Testis (tissue), 3 donors: ENCODE data around the gene GAB2. TPM values are rescaled to one million over a fixed set of nuclear protein-coding genes. Genes with fewer than 3 reads are reported as not detected.
A peak's percentile ranks its signal among the peaks of the same experiment; 100 is the strongest.

Experiments
- DNase-seq: peaks from one replicate; pipeline ENCODE4 v3.0.0-alpha.2; 2019
- H3K27ac ChIP-seq, 2 donors: fragments of 200-600 bp; sonication (generic); one replicate each; pipeline ENCODE4 v1.5.1; 2019
- H3K27me3 ChIP-seq: fragments of 200-600 bp; sonication (generic); one replicate; pipeline ENCODE4 v1.5.1; 2019
- H3K36me3 ChIP-seq: fragments of 200-600 bp; sonication (generic); one replicate; pipeline ENCODE4 v1.5.1; 2017; ENCODE audit warnings: low read depth; ENCODE audit errors: missing control alignments
- H3K4me1 ChIP-seq: fragments of 200-600 bp; sonication (generic); one replicate; pipeline ENCODE4 v1.5.1; 2019
- H3K4me3 ChIP-seq, 2 donors: fragments of 200-600 bp; sonication (generic); one replicate each; pipeline ENCODE4 v1.5.1; 2017 to 2019
- H3K9me3 ChIP-seq: fragments of 200-600 bp; sonication (generic); one replicate; pipeline ENCODE4 v1.5.1; 2017
- CTCF ChIP-seq, 3 experiments: fragments of 450-650 bp in 2 of 3; fragments of 200-600 bp in 1 of 3; sonication (generic) in 1 of 3; IDR thresholded peaks; one replicate each; pipeline ENCODE4 v1.5.1; 2016 to 2019; ENCODE audit warnings: antibody characterized with exemption in 3 of 3, mild to moderate bottlenecking in 2 of 3, moderate library complexity in 1 of 3
- POLR2A ChIP-seq: fragments of 450-650 bp; IDR thresholded peaks from one replicate; pipeline ENCODE4 v1.6.1; 2017; ENCODE audit warnings: antibody characterized with exemption, mild to moderate bottlenecking, moderate library complexity
- WGBS, 2 donors: methylation state at CpG; one replicate each; pipeline ENCODE4 v1.1.5; 2018; 5-methylcytosine and 5-hydroxymethylcytosine counted together
- intact Hi-C: fragments of 100-400 bp; cut with DNase I; formaldehyde crosslinking; loops from one replicate; pipeline ENCODE4 v1.15.1; 2023; ENCODE audit warnings: low total_unique reads
- polyA plus RNA-seq: library from polyadenylated mRNA; stranded (reverse); fragments of 350-450 nt; fragmentation: Illumina TruSeq; extraction: RNeasy Lipid Tissue Mini Kit (QIAGEN cat#74804); gene quantifications from one replicate; pipeline ENCODE4 v1.2.3, GENCODE V29; 2014; ENCODE audit warnings: low read depth, low replicate concordance; ENCODE audit not compliant: insufficient read depth
- total RNA-seq, 2 donors: library from RNA; depleted of rRNA; stranded (reverse); fragments of >200 nt; gene quantifications; one replicate each; pipeline ENCODE4 v1.2.3, GENCODE V29; 2016

The GAB2 gene
- total and polyA plus RNA-seq, 3 donors from 2014 or later, result 9.2 to 14.3 (median 10.9) TPM

DNA sequence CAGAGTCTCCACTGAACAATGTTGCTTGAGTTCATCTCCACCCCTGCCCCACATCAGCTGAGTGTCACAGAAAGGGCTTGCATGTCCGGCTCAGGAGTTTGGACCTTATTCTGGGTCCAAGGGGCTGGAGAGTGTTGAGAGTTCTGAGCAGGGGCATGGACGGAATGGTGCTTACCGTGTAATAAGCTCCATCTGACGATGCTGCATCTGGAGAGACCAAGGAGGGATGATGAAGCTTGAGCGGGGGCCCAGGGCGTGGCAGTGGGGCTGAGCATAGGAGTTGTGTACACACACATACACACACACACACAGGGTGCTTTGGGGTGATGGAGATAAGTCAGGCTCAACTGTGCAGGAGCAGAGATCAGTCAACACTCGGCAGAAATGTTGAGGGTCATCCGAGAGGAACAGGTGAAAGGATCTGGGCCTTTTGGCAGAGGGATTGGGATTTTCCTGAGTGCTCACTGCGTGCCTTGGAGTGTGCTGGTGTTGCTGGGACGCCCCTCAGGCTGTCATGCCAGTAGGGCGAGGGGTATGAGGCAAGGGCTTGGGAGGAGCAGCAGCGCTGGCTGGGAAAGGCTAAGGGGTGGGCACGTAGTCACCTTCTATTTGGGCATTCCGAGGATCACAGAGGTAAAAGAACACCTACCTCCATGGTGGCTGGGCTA, 226.6 kb downstream of the GAB2 start:
- Histone ChIP-seq H3K27ac (no peak overlapping the region), H3K36me3 (no peaks in the 10 kb centered on the region), H3K9me3 (no peaks in the 10 kb centered on the region), H3K4me1 (peaks cover 34% of the 10 kb centered on the region), H3K4me3 (no peak overlapping the region), H3K27me3 (no peaks in the 10 kb centered on the region)
- TF ChIP-seq POLR2A, result no peak
- TF ChIP-seq CTCF (IDR thresholded peaks at IDR 0.05), result no peak
- 82 to 85% methylated on average over 14 of the region's 14 CpGs for WGBS, 2 donors
- intact Hi-C loops, result no loop called here
- DNase-seq, result no peak

- no peaks in the 10 kb centered on the region for H3K27me3 ChIP-seq
- 65 to 66% methylated on average over 3 of the region's 3 CpGs for WGBS, 2 donors
- no peak for TF ChIP-seq POLR2A
- no peak for TF ChIP-seq CTCF (IDR thresholded peaks at IDR 0.05)
- H3K4me1 ChIP-seq, result peaks cover 34% of the 10 kb centered on the region
- no peak for DNase-seq
- no peaks in the 10 kb centered on the region for H3K36me3 ChIP-seq
- H3K4me3 ChIP-seq, result no peak overlapping the region
- H3K27ac ChIP-seq, result peak overlapping the region in 1 of 2 donors; percentile 82
- H3K9me3 ChIP-seq, result no peaks in the 10 kb centered on the region
- intact Hi-C loops, result no loop called here
Observed at GRCh38 chr11:78190374-78190773, 227.2 kb downstream of the GAB2 start.

- no peaks in the 10 kb centered on the region for H3K36me3 ChIP-seq
- H3K4me1 ChIP-seq, result peaks cover 34% of the 10 kb centered on the region
- no peaks in the 10 kb centered on the region for H3K27me3 ChIP-seq
- no peak overlapping the region for H3K4me3 ChIP-seq
- no peak for DNase-seq
- 26 to 30% methylated on average over 3 of the region's 3 CpGs for WGBS, 2 donors
- TF ChIP-seq CTCF (IDR thresholded peaks at IDR 0.05) (no peak), POLR2A (no peak)
- peak overlapping the region; percentile 15 to 82 for H3K27ac ChIP-seq
- H3K9me3 ChIP-seq, result no peaks in the 10 kb centered on the region
- intact Hi-C loops, result no loop called here
Observed at GRCh38 chr11:78189851-78190250, 227.8 kb downstream of the GAB2 start.

DNA sequence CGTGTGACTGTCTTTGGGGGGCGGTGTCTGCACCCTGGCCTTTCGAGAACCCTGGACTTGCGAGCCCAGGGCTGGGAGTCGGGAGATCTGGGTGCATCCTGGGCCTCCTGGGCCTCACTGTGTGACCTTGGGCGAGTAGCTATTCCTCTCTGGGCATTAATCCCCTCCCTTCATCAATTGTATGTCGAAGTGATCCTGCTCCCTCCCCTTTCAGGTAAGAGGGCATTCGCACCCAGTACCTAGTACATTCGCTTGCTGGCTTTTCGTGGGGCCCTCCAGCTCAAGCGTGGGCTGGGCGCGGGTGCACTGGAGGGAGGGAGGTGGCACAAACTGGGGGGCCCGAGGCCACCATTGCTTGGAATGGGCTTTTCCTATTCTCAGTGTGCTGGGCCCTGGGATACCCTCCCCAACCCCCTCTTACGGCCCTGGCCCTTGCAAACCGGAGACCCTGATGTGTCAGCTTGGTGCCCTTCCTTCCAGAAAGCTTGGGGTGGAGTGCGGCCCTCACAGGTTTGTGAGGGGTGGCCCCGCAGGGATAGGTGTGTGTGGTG, 228.4 kb downstream of the GAB2 start:
- Histone ChIP-seq H3K9me3 (no peaks in the 10 kb centered on the region), H3K27me3 (no peaks in the 10 kb centered on the region), H3K4me3 (peak overlapping the region; percentile 85 to 93), H3K36me3 (no peaks in the 10 kb centered on the region), H3K27ac (peak overlapping the region; percentile 15 to 82), H3K4me1 (peaks cover 34% of the 10 kb centered on the region)
- DNase-seq, result no peak
- intact Hi-C loops, result no loop called here
- WGBS, 2 donors, result 11 to 21% methylated on average over 11 to 17 of the region's 18 CpGs
- TF ChIP-seq POLR2A (no peak), CTCF (IDR thresholded peaks at IDR 0.05) (no peak)
